Urinary bladder (tissue), 4 donors: ENCODE results near the gene KCNJ10. TPM values are rescaled to one million over a fixed set of nuclear protein-coding genes. Genes with fewer than 3 reads are reported as not detected.

Experiments
- DNase-seq: peaks from one replicate; pipeline ENCODE4 v3.0.0-alpha.2; 2015; ENCODE audit errors: extremely low spot score
- H3K27ac ChIP-seq: one replicate; pipeline ENCODE4 v1.5.1; 2013; ENCODE audit warnings: low read depth, mild to moderate bottlenecking, moderate library complexity
- H3K36me3 ChIP-seq: one replicate; pipeline ENCODE4 v1.6.1; 2013; ENCODE audit warnings: mild to moderate bottlenecking, moderate library complexity; ENCODE audit not compliant: insufficient read depth
- H3K4me1 ChIP-seq: one replicate; pipeline ENCODE4 v1.6.1; 2013; ENCODE audit warnings: mild to moderate bottlenecking, moderate library complexity; ENCODE audit not compliant: insufficient read depth
- H3K4me3 ChIP-seq: one replicate; pipeline ENCODE4 v1.5.1; 2013; ENCODE audit warnings: low read depth, low read length
- WGBS: extraction: QIAGEN DNeasy Blood & Tissue Kit; methylation state at CpG from one replicate; pipeline ENCODE4 v1.1.7; 2013; 5-methylcytosine and 5-hydroxymethylcytosine counted together
- polyA plus RNA-seq: library from polyadenylated mRNA; stranded (reverse); fragments of 200-250 nt; gene quantifications from one replicate; pipeline ENCODE4 v1.2.3, GENCODE V29; 2013
- total RNA-seq: library from RNA; depleted of rRNA; stranded (reverse); fragments of >200 nt; gene quantifications from one replicate; pipeline ENCODE4 v1.2.3, GENCODE V29; 2014
- donor health status: healthy with polysubstance abuse.
- donor health status: healthy.

The KCNJ10 gene
- total and polyA plus RNA-seq, 2 donors, result 0.06 to 0.26 TPM

DNA sequence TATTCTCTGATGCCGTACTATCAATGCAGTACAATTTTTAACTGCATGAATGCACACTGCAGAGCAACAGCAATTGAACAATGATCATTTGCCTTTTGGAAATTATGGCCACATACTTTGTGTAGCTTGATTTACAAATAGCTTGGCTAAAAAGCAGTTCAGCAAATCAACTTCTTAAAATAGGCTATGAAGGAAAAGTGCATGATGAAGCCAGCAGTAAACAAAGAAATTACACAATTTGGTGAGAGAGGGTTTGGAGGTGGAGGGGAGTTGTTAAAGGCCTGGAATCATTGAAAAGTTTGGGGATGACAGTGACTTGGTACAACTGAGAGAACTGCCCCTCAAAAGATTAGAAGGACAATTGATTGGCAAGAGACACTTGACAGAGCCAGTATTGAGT, 44.6 kb downstream of the KCNJ10 start:
- 67% methylated on average over 1 of the region's 1 CpG for WGBS
- Histone ChIP-seq H3K4me1 (no peaks in the 10 kb centered on the region), H3K36me3 (no peaks in the 10 kb centered on the region), H3K4me3 (no peak overlapping the region), H3K27ac (no peak overlapping the region)
- DNase-seq, result no peak

DNA sequence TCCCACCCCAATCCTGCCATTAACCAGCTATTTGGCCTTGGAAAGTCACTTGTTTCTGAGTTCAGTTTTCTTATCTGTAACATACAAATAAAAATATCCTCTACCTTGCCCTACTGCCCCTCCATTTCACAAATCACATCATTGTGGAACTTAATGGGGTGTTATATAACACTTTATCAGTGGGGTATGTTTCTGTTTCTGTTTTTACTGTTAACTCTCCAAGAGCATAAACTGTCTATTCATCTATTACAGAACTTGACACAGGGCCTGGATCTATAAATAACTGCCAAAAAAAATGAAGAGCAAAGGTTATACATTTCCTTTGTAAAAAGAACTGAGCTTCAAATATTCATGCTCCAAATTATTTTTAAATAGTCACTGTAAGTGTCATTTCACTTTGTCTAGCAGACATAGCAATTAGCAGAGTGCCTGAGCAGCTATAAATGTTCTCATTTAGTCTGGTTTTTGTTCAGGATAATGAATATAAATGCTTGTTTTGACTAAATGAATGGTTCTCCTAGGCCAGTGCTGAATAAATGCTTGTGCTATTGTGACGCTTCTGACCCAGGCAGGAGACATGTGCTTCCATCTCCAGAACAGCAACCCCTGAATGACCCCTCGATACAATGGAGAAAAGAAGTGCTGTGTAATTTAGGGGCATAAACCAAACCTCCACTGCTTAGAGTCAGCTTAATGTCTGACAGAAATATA, 45.6 kb downstream of the KCNJ10 start:
- no peaks in the 10 kb centered on the region for H3K36me3 ChIP-seq
- no peak overlapping the region for H3K27ac ChIP-seq
- H3K4me1 ChIP-seq, result no peaks in the 10 kb centered on the region
- 54% methylated on average over 2 of the region's 2 CpGs for WGBS
- no peak overlapping the region for H3K4me3 ChIP-seq
- no peak for DNase-seq

DNA sequence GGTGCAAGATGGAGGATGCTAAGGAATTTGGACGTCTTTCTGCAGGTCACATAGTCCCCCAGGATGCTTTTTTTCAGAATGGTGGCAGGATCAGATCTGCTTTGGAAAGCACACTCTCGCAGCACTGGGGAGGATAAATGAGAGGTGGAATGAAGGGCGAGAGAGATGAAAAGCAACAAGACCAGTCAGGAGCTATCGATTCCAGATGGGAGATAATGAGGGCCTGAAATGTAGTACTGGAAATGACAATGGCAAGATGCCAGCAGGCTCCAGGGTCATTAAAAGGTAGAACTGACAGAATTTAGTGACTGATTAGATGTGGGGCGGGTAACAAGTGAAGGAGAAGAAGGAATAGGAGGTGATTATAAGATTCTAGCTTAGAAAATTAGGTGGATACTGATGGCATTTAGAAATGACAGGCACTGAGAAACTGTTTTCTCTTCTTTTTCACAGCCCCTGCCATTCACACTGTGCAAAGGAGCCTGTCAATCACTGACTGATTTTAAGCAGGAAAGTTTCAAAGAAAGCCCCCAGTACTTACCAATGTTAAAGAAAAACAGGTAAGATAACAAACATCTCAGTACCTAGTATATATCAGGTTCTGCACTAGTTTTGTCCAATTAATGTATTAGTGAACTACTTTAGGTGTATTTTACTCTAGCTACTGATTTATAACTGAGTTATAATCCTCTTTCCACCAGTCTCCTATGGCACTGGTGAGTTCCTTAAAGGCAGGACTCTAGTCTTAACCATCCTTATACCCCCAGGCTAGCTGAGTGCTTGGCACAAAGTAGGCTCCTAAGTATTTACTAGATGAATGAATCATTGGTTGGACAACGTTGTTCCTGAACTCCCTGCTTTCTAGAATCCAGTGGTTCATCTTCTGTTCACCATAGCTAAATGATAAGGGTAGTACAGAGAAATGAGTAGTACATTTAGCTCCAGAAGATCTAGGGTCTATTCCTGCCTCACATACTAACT, 47.3 kb downstream of the KCNJ10 start:
- WGBS, result 53% methylated on average over 6 of the region's 6 CpGs
- Histone ChIP-seq H3K36me3 (no peaks in the 10 kb centered on the region), H3K4me3 (no peak overlapping the region), H3K27ac (no peak overlapping the region), H3K4me1 (no peaks in the 10 kb centered on the region)
- no peak for DNase-seq

DNA sequence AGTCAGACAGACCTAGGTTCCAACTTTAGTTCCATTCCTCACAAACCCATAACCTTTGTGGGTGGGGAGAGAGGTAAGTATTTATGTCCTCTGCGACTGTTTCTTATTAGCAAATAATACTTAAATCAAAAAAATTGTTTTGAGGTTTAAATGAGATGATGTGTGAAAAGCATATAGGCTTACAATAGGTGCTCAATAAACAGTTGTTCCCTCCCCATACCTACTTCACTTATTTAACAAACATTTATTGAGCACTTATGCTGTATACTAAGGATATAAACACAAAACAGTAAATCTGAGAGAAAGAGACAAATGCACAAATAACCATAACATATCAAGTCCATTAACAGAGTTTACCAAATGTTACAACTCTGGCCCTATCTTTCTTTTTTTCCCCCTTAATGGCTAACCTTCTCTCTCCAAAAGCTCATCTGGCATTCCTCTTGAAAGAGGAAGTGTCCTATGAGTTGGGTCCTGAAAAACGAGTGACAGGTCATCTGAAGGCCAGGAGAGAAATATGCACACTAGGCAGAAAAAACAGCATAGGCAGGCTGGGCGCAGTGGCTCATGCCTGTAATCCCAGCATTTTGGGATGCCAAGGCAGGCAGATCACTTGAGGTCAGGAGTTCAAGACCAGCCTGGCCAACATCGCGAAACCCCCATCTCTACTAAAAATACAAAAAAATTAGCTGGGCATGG, 48.4 kb downstream of the KCNJ10 start:
- DNase-seq, result no peak
- no peak overlapping the region for H3K4me3 ChIP-seq
- H3K27ac ChIP-seq, result no peak overlapping the region
- 75% methylated on average over 5 of the region's 5 CpGs for WGBS
- H3K36me3 ChIP-seq, result no peaks in the 10 kb centered on the region
- H3K4me1 ChIP-seq, result no peaks in the 10 kb centered on the region

DNA sequence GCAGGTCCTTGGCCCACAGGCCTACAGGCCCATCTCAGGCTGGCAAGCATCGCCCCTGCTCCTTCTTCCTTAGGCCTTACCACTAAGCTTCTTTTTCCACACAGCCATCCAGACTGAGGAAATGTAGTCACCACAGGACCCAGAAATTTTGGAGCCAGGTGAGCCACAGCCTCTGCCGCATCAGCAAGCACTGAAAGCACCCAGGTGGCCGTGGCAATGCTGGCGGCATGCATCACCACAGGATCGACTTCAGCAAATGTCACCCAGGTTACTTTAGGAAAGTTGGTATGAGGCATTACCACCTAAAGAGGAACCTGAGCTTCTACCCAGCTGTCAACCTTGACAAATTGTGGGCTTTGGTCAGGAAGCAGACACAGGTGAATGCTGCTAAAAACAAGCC, 49.8 kb downstream of the KCNJ10 start:
- Histone ChIP-seq H3K4me3 (no peak overlapping the region), H3K4me1 (no peaks in the 10 kb centered on the region), H3K27ac (no peak overlapping the region), H3K36me3 (no peaks in the 10 kb centered on the region)
- WGBS, result 84% methylated on average over 5 of the region's 5 CpGs
- no peak for DNase-seq

DNA sequence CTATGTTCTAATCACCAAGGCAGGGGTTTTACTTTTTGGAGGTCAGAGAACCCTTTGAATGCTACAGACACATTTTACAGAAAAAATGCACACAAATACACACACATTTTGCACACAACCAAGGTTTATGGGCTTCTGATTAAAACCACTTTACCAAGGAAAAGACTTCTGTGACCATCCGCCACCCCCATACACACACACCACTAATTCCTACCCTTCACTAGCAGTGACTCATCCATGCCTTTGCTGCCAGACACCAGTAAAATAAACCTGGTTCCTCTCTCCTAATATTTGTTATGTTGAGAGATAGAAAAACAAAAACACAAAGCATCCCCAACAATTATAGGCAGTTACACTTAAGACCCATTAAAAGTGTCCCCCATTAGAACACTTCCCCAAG, 51.1 kb downstream of the KCNJ10 start:
- H3K36me3 ChIP-seq, result no peaks in the 10 kb centered on the region
- H3K4me1 ChIP-seq, result no peaks in the 10 kb centered on the region
- no peak overlapping the region for H3K27ac ChIP-seq
- WGBS, result 43% methylated on average over 1 of the region's 1 CpG
- no peak for DNase-seq
- H3K4me3 ChIP-seq, result no peak overlapping the region

DNA sequence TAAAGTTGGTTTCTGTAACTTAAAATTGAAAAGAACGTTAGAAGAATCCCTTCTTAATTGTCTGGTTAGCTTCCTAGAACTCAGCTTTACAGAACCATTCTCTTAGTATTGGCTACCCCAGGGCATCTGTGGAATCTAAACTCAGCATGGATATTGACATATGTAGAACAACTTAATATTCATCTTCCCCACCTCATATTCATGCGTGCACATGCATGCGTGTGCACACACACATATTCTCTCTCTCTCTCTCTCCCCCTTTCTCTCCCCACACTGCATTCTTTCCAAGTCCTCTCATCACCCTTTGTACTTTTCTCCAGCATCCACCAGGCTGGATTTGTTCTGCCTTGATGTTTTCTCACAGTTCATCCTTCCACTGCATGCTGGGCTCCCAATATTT, 51.6 kb downstream of the KCNJ10 start:
- DNase-seq, result no peak
- Histone ChIP-seq H3K4me3 (no peak overlapping the region), H3K27ac (no peak overlapping the region), H3K36me3 (no peaks in the 10 kb centered on the region), H3K4me1 (no peaks in the 10 kb centered on the region)
- WGBS, result 65% methylated on average over 3 of the region's 3 CpGs

DNA sequence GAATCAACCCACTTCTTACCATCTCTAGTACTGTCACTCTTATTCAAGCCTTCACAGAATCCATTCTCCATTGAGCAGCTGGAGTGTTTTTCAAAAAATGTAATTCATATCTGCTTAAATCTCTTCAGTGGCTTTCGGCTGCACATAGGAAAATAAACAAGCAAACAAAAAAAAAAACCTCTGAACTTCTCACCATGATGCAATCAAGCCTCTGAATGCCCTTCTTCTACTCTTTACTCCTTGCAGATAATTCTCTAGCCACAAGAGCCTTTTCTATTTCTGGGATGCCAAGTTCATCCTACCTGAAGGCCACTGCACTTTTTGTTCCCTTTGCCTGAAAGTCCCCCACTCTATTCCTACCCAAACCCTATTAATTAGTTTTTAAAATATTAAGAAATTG, 52.4 kb downstream of the KCNJ10 start:
- H3K4me1 ChIP-seq, result no peaks in the 10 kb centered on the region
- 73% methylated on average over 1 of the region's 1 CpG for WGBS
- H3K36me3 ChIP-seq, result no peaks in the 10 kb centered on the region

DNA sequence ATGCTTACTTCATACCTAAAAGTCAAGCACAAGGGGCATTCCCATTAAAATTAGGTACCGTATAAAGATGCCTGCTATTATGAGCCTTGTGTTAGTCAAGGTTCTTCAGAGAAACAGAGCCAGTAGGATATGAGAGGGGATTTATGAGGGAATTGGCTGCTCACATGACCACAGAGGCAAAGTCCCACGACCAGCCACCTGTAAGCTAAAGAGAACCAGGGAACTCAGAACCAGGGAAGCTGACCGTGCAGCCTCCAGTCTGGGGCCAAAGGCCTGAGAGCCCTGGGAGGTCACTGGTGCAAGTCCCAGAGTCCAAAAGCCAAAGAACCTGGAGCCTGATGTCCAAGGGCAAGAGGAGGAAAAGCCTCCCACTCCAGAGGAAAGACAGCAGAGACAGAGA, 58.2 kb downstream of the KCNJ10 start:
- DNase-seq, result no peak
- Histone ChIP-seq H3K27ac (no peak overlapping the region), H3K4me1 (no peaks in the 10 kb centered on the region), H3K4me3 (no peak overlapping the region), H3K36me3 (no peaks in the 10 kb centered on the region)
- 57% methylated on average over 3 of the region's 3 CpGs for WGBS

More for the DNA sequence above, 52.4 kb downstream of the KCNJ10 start:
- Histone ChIP-seq H3K27ac (no peak overlapping the region), H3K4me3 (no peak overlapping the region)
- DNase-seq, result no peak

DNA sequence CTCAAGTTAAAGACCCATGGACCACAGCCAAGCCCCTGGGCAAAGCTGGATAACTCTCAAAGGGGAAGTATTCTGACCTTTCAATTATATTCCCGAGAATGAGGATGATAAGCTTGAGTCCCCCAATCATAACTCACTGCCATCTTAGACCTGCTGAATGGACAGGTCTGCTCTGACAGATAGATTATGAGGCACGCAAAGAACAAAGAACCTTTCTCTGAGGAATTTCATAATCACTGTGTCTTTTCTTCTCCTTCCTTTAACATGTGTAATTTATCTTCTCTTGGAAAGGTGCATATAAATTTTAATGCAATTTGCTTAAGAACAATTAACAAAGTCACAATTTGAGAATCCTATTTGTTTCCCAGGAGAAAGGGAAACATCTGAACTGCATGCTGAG, 60.2 kb downstream of the KCNJ10 start:
- Histone ChIP-seq H3K36me3 (no peaks in the 10 kb centered on the region), H3K27ac (no peak overlapping the region), H3K4me3 (no peak overlapping the region), H3K4me1 (no peaks in the 10 kb centered on the region)
- WGBS, result 50% methylated on average over 2 of the region's 2 CpGs
- DNase-seq, result no peak

DNA sequence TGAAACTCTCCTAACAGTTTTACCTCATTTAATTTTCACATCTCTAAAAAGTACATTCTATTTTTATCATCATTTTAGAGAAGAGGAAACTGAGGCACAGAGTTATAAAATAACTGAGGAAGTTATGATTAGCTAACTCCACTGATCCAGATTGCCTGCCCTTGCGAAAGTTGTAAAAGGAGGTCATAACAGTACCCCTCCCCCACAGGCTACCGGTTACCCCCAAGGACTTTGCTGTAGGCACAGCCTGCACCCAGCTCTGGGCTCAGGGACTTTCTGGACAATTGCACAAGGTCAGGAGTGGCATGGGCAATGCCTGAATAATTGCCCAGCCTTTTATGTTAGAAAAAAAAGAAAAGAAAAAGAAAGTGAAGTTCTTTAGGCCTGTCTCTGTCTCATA, 60.9 kb downstream of the KCNJ10 start:
- no peak overlapping the region for H3K4me3 ChIP-seq
- no peaks in the 10 kb centered on the region for H3K36me3 ChIP-seq
- WGBS, result 80% methylated on average over 2 of the region's 2 CpGs
- H3K4me1 ChIP-seq, result no peaks in the 10 kb centered on the region
- H3K27ac ChIP-seq, result no peak overlapping the region
- no peak for DNase-seq

DNA sequence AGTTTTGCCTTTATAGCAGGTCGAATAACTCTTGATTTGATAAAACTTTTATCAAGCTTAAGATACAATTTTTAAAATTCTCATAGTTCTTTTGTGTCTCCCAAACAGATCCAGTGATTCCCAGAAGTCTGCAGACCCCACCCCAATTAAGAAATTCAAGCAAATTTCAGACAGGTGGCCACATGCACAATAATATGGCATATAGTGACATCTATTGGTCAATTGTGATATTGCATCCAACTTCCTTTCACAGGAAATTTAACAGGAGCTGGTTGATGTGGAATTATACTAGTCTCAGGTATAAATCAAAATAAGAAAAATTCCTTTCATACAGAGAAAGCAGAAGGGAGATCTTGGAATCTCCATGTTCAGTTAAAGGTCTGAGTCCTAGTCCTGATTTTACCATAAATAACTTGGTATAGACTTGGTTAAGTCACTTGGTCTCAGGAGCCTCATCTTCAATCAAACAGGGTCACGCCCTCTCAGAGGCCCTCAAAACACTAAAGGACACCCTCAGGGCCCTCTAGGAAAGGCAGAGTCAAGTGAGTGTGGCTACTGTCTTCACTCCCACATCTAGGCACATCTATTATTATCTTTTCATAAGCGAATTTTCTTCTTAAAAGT, 62.3 kb downstream of the KCNJ10 start:
- Histone ChIP-seq H3K4me1 (no peaks in the 10 kb centered on the region), H3K27ac (no peak overlapping the region), H3K36me3 (no peaks in the 10 kb centered on the region), H3K4me3 (no peak overlapping the region)
- 70% methylated on average over 3 of the region's 3 CpGs for WGBS
- DNase-seq, result no peak

DNA sequence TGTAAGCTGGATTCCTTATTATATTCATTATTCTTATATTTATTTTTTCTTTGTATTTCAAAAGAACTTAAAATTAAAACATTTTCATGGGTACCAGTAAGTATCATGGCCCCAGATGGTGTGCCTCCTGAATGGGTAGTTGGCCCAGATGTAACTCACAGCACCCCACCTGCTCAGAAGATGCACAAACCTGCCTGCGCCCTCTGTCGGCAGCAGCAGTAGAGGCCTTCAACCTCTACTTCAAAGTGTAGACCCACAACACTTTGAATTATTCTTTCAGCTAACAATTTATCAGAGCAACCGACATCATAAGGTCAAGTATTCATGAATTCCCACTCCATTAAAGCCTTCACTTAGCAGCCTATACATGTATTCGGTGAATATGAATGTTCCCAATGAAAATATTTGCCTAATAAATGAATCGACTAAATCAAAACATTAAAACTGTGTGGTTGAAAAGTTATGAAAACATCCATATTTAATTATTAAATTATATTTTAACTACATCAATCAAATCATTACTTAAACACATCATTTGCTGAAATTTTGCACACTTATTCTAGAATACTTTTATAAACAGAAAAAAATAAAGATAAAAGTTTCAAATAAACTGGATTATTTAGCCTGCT, 63.5 kb downstream of the KCNJ10 start:
- 29% methylated on average over 5 of the region's 5 CpGs for WGBS
- Histone ChIP-seq H3K4me1 (no peaks in the 10 kb centered on the region), H3K36me3 (no peaks in the 10 kb centered on the region), H3K4me3 (no peak overlapping the region), H3K27ac (no peak overlapping the region)
- DNase-seq, result no peak
